Glomerular visceral epithelial cell (primary cell): Measurements from ENCODE around the gene MTCH1.

ENCODE experiments used
- DNase-seq: peaks from one replicate; pipeline ENCODE4 v3.0.0-alpha.2; 2016; ENCODE audit errors: extremely low spot score

The MTCH1 gene

GRCh38 chr6:36926708-36927513 lies 59.1 kb downstream of the MTCH1 start:
- DNase-seq: no peak

GRCh38 chr6:36925809-36926208 lies 60.2 kb downstream of the MTCH1 start:
- no peak for DNase-seq

GRCh38 chr6:36924778-36925374 lies 61.1 kb downstream of the MTCH1 start:
- DNase-seq: no peak

GRCh38 chr6:36924131-36924530 lies 61.9 kb downstream of the MTCH1 start:
- DNase-seq: no peak

GRCh38 chr6:36920546-36920945 lies 65.5 kb downstream of the MTCH1 start:
- no peak for DNase-seq

GRCh38 chr6:36920049-36920448 lies 65.9 kb downstream of the MTCH1 start:
- DNase-seq: no peak
